ENCODE results near the gene ATXN1.

DNA sequence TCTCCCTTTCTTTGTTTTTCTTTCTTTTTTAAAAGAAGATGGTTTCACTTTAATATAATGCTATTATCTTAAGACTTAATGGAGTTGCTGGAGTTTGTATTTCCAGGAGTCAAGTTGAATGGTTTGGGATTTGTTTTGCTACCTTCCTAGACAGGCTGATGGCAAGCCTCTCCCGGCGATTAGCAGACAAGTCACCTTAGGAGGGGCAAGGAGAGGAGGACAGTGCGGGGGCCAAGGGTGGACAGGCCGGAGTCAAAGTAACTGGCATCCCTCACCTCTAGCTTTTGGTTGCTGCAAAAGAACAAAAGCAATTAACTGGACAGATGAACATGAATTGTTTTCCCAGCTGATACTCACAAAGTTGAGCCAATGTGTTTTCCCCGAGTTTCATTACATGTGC lies 465.8 kb downstream of the ATXN1 start:
- TF ChIP-seq ZNF565 (CRISPR knock-in tag; conservative IDR thresholded peaks at IDR 0.05; ENCODE audit: low read depth), result no peak
- no peak for TF ChIP-seq GLIS3 (CRISPR knock-in tag; IDR thresholded peaks at IDR 0.05)
- TF ChIP-seq PATZ1 (CRISPR knock-in tag; IDR thresholded peaks at IDR 0.05; ENCODE audit: borderline replicate concordance), result no peak
- no peak for TF ChIP-seq ESRRG (CRISPR knock-in tag; IDR thresholded peaks at IDR 0.05)
- TF ChIP-seq ZFP30 (CRISPR knock-in tag; IDR thresholded peaks at IDR 0.05), result no peak
- TF ChIP-seq ZC3H10 (CRISPR knock-in tag; IDR thresholded peaks at IDR 0.05), result no peak
- TF ChIP-seq CREB5 (CRISPR knock-in tag; IDR thresholded peaks at IDR 0.05; ENCODE audit: low read depth), result no peak
- no peak for TF ChIP-seq POU6F1 (CRISPR knock-in tag; IDR thresholded peaks at IDR 0.05; ENCODE audit: borderline replicate concordance, low read depth)
- no peak for TF ChIP-seq ZFP3 (CRISPR knock-in tag; IDR thresholded peaks at IDR 0.05)
- TF ChIP-seq ARNTL (CRISPR knock-in tag; IDR thresholded peaks at IDR 0.05; ENCODE audit: borderline replicate concordance, low read depth), result no peak
